Measurements from ENCODE around the gene FPGS.
A peak's percentile ranks its signal among the peaks of the same experiment; 100 is the strongest.

The FPGS gene

DNA sequence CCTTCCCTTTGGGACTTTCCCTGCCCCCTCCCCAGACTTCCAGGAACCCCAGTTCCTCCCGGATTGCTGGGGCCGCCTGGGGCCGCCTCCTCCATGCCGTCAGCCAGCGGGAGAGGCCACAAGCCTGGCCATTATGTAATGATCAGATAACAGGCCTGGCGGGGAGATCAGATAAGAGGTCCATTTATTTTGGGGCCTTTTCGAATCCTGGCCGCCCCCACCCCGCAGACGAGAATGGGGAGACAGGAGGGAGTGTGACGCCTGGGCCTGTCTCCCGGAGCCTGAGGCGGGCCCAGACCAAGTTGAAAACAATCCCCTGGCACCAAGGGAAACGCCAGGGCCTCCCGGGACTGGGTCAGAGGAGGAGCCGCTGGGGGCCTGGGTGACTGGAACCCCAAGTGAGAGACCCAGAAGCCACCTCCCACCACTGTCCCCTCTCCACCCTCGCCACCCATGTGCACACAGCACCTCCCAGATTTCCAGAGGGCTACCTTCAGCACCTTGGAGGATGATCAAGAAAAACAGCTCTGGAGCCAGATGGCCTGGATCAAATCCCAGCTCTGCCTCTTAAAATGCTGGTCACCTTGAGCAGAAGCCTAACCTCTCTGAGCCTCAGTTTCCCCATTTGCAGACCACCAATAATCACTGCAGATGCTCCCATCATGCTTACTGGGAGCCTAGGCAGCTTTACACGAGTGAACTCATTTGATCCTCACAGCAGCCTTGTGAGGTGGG, 43.9 kb downstream of the FPGS start:
- DNase-seq, result no peak

DNA sequence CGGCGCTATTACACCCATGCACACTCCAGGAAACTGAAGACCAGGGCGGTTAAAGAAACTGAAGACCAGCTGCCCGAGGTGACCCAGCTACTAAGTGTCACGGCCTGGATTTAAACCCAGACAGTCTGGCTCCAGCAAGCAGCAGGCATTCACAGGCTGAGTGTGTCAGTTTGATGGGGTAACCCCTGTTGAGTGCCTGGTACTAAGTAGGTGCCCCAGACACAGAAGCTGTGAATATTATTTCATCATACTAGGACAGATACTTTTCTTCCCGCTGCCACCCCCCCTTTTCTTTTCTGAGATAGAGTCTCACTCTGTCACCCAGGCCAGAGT, 44.5 kb downstream of the FPGS start:
- Mint-ChIP-seq H3K4me1 (peaks cover 6% of the 10 kb centered on the region), H3K9me3 (peaks cover 9% of the 10 kb centered on the region), H3K36me3 (ENCODE audit: low read depth) (peaks cover 33% of the 10 kb centered on the region), H3K27me3 (no peaks in the 10 kb centered on the region), H3K4me3 (no peak overlapping the region), H3K27ac (no peak overlapping the region)
- ATAC-seq (no peak), DNase-seq (no peak)

More for the DNA sequence above, 43.9 kb downstream of the FPGS start:
- Mint-ChIP-seq H3K36me3 (ENCODE audit: low read depth) (peaks cover 34% of the 10 kb centered on the region), H3K27me3 (no peaks in the 10 kb centered on the region), H3K4me1 (peaks cover under 1% of the 10 kb centered on the region), H3K4me3 (no peak overlapping the region), H3K27ac (no peak overlapping the region), H3K9me3 (peaks cover 9% of the 10 kb centered on the region)
- ATAC-seq, result no peak

- H3K4me1 Mint-ChIP-seq, result peaks cover 12% of the 10 kb centered on the region
- H3K27me3 Mint-ChIP-seq, result no peaks in the 10 kb centered on the region
- DNase-seq (no peak), ATAC-seq (no peak)
- H3K36me3 Mint-ChIP-seq (ENCODE audit: low read depth), result peaks cover 35% of the 10 kb centered on the region
- no peak overlapping the region for H3K4me3 Mint-ChIP-seq
- H3K9me3 Mint-ChIP-seq, result peaks cover 9% of the 10 kb centered on the region
- H3K27ac Mint-ChIP-seq, result no peak overlapping the region
Observed at GRCh38 chr9:127847833-127848755, 45.4 kb downstream of the FPGS start.

DNA sequence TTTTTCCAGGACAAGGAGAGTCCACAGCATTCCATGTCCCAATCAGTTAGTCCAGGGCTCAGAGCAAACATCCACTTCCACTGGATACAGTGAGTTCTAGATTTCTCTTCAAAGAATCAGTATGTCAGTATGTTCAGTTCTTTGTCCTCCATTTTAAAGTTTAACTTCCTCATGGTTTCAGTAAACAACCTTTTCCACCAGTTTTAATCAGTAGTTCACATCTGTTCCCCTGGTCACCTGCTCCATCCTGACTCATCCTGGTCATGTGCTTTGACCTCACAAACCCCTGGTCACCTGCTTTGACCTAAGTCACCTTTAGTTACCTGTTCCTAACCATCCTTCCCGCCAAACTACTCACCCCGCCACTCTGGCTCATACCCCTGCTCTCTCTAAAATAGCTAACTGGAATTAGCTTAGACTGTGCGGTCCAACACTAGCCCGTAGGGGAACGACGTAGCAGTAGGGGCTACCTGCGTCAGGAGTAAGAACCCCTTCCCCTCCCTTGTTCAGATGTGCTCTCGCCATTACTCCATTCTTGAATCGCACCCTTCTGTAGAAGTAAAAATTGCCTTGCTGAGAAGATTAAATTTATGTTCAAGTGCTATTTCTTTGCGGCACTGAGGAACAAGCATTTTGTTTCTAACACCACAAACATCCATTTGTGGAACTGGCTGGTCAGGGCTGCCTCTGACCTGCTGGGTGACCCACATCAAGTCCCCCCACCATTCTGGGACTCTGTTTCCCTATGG, 46.2 kb downstream of the FPGS start:
- H3K9me3 Mint-ChIP-seq, result peaks cover 9% of the 10 kb centered on the region
- peaks cover 35% of the 10 kb centered on the region for H3K36me3 Mint-ChIP-seq (ENCODE audit: low read depth)
- no peaks in the 10 kb centered on the region for H3K27me3 Mint-ChIP-seq
- ATAC-seq (no peak), DNase-seq (no peak)
- H3K27ac Mint-ChIP-seq, result no peak overlapping the region
- peaks cover 15% of the 10 kb centered on the region for H3K4me1 Mint-ChIP-seq
- no peak overlapping the region for H3K4me3 Mint-ChIP-seq

DNA sequence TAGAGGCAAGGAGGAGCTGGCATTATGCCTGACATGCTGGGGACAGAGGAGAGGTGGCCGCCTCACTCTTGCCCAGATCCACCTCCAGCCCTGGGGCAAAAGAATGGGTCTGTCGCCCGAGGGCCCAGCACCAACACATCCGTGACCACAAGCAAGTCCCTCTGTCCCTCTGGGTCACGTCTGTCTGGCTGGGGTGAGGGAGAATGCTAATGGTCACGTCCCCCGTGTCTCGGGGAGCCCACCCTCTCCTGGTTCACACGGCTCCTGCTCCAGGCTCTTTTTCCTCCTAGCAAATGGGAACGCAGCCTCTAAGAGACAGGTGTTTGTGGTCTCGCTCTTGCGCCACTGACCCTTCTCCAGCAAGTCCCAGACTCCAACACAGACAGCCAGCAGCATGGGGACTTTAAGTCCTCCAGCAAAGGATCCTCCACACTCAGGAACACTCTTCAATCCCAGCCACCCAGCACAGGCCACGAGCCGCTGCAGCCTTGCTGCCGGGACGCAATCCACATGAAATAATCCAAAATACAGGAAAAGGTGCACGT, 47.7 kb downstream of the FPGS start:
- Mint-ChIP-seq H3K36me3 (ENCODE audit: low read depth) (peaks cover 35% of the 10 kb centered on the region), H3K27me3 (no peaks in the 10 kb centered on the region), H3K9me3 (peaks cover 9% of the 10 kb centered on the region), H3K27ac (no peak overlapping the region), H3K4me3 (no peak overlapping the region), H3K4me1 (peaks cover 22% of the 10 kb centered on the region)
- no peak for ATAC-seq
- no peak for DNase-seq

DNA sequence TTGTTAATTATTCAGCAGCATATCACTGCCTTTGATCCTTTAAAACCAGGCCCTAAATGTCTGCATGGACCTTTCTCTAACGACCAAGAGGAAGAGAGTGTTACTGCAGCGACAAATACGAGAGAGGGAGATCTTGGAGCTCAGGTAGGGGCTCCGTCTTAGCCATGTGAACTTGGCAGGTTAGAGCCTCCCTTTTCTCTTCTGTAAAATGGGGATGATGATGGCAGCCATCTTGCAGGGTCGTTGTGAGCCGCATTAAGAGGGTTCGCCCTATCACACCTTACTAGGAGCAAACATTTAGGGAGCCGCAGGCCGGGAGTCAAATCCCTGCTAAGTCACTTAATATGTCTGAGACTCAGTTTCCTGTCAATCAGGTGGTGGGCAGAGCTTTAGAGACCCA, 50.1 kb downstream of the FPGS start:
- H3K36me3 Mint-ChIP-seq (ENCODE audit: low read depth), result peaks cover 35% of the 10 kb centered on the region
- no peaks in the 10 kb centered on the region for H3K27me3 Mint-ChIP-seq
- DNase-seq (no peak), ATAC-seq (no peak)
- H3K9me3 Mint-ChIP-seq, result peaks cover 9% of the 10 kb centered on the region
- peaks cover 30% of the 10 kb centered on the region for H3K4me1 Mint-ChIP-seq
- peak overlapping the region; percentile 88 for H3K4me3 Mint-ChIP-seq
- peak overlapping the region; percentile 11 for H3K27ac Mint-ChIP-seq

DNA sequence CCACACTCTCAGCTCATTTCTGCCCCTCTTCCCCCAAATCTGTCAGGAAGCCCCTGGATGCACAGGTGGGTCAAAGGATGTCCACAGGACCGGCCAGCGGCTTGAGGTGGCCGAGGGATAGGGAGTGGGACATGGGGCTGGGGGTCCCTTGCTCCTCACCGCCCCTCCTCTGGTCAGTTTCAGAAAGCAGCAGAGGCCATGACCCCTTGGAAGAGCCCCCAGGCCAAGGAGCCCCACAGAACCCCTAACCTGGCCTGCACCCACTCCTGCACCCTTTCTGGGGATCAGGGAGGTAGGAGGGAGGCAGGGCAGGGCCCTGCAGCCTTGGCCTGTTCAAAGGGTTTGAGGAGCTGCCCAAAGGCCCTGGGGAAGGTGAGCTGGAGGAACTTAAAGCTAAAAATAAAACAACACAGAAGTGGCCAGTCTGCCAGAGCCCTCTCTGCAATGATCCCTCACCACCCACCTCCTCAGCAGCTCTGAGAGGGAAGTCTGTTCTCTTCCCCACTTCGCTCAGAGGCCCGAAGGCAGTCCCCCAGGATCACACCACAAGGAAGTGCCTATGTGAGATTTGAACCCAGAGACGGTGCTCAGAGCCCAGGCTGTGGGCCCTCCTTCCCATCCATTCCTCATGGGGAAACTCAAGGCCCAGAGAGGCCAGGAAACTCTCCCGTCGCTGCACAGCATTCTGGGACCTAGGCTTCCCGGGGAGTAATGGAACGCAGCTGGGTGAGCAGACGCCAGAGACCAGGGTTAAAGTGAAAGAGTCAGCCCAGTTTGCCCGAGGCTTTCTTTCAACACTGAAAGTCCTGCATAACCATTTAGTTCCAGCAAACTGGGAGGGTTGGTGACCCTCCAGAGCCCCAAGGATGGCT, 50.9 kb downstream of the FPGS start:
- Mint-ChIP-seq H3K27ac (peak overlapping the region; percentile 85), H3K9me3 (peaks cover 9% of the 10 kb centered on the region), H3K4me1 (peaks cover 30% of the 10 kb centered on the region), H3K36me3 (ENCODE audit: low read depth) (peaks cover 29% of the 10 kb centered on the region), H3K4me3 (peak overlapping the region; percentile 88), H3K27me3 (no peaks in the 10 kb centered on the region)
- ATAC-seq (no peak), DNase-seq (no peak)

DNA sequence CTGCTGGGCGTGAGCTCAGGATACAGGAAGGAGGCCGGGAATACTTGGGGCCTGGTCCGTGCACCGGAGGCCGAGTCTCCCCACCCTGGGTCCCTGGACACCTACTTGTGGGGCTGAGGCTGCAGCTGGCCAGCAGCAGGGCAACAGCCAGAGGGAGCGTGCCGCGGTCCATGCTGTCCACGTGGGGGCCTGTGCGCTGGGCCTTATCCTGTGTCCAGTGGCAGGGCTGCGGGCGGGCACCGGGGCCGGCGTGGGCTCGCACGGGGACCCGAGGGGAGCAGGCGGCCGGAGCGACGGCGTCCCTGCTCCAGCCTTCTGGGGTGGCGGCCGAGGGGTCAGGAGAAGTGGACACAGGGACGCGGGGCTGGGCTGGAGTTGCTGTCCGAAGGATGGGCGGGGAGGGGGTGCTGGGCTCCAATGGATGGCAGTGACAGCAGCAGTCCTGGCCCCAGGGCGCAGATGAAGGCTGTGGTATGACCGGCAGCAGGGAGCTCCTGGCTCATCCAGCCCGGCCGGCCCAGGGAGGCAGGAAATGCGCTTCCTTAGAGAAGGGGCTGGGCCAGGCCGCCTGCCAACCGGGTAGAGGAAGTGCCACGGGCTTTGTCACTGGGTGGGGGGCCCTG, 51.6 kb downstream of the FPGS start, which contains the start of gene ENG:
Gene ENG, minus strand, starts transcription at position 475 of the 623 bp plus-strand sequence. Its CDS starts 303 bp downstream, at position 172.
- Mint-ChIP-seq H3K4me1 (peaks cover 32% of the 10 kb centered on the region), H3K27me3 (no peaks in the 10 kb centered on the region), H3K4me3 (peak within 1 kb of the TSS; percentile 88), H3K36me3 (ENCODE audit: low read depth) (peaks cover 21% of the 10 kb centered on the region), H3K27ac (peak within 1 kb of the TSS; percentile 85), H3K9me3 (peaks cover 3% of the 10 kb centered on the region)
- DNase-seq, result peak; percentile 41
- peak; percentile 62 for ATAC-seq

DNA sequence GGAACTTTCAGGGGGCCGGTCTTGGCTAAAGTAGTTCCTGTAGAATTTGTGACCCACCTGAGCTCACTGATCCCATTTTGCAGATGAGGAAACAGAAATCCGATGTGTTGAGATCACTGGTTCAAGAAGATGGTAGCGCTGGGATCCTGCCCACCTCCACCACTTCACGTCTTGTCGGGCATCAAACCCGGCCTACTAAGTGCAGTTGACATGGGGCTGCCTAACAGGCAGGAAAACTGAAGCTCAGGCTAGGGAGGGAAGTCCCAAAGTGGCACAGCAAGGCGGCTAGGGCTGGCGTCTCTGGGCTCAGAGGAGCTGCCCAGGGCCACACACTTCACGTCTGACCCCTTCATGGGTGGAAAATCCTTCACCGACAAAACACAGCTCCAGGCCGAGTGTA, 52.3 kb downstream of the FPGS start:
- ATAC-seq, result no peak
- Mint-ChIP-seq H3K27ac (peak overlapping the region; percentile 27), H3K4me3 (peak overlapping the region; percentile 54), H3K9me3 (no peaks in the 10 kb centered on the region), H3K27me3 (no peaks in the 10 kb centered on the region), H3K36me3 (ENCODE audit: low read depth) (peaks cover 16% of the 10 kb centered on the region), H3K4me1 (peaks cover 32% of the 10 kb centered on the region)
- no peak for DNase-seq

GRCh38 chr9:127855522-127855921, 52.8 kb downstream of the FPGS start:
- ATAC-seq (no peak), DNase-seq (no peak)
- Mint-ChIP-seq H3K27ac (peak overlapping the region; percentile 37), H3K27me3 (no peaks in the 10 kb centered on the region), H3K9me3 (no peaks in the 10 kb centered on the region), H3K4me3 (peak overlapping the region; percentile 54), H3K4me1 (peaks cover 32% of the 10 kb centered on the region), H3K36me3 (ENCODE audit: low read depth) (peaks cover 12% of the 10 kb centered on the region)

GRCh38 chr9:127856094-127856728, 53.5 kb downstream of the FPGS start:
- H3K4me1 Mint-ChIP-seq, result peaks cover 39% of the 10 kb centered on the region
- ATAC-seq (no peak), DNase-seq (no peak)
- no peak overlapping the region for H3K27ac Mint-ChIP-seq
- H3K4me3 Mint-ChIP-seq, result no peak overlapping the region
- no peaks in the 10 kb centered on the region for H3K27me3 Mint-ChIP-seq
- H3K36me3 Mint-ChIP-seq (ENCODE audit: low read depth), result peaks cover 6% of the 10 kb centered on the region
- no peaks in the 10 kb centered on the region for H3K9me3 Mint-ChIP-seq

- peaks cover 42% of the 10 kb centered on the region for H3K4me1 Mint-ChIP-seq
- DNase-seq (no peak), ATAC-seq (no peak)
- no peak overlapping the region for H3K27ac Mint-ChIP-seq
- H3K27me3 Mint-ChIP-seq, result no peaks in the 10 kb centered on the region
- no peak overlapping the region for H3K4me3 Mint-ChIP-seq
- no peaks in the 10 kb centered on the region for H3K9me3 Mint-ChIP-seq
- H3K36me3 Mint-ChIP-seq (ENCODE audit: low read depth), result peaks cover 4% of the 10 kb centered on the region
Observed at GRCh38 chr9:127856729-127857116, 54.0 kb downstream of the FPGS start.

GRCh38 chr9:127857278-127857677, 54.6 kb downstream of the FPGS start:
- no peak overlapping the region for H3K27ac Mint-ChIP-seq

More at GRCh38 chr9:127857278-127857677, 54.6 kb downstream of the FPGS start:
- DNase-seq (no peak), ATAC-seq (no peak)
- H3K9me3 Mint-ChIP-seq, result no peaks in the 10 kb centered on the region
- peaks cover under 1% of the 10 kb centered on the region for H3K36me3 Mint-ChIP-seq (ENCODE audit: low read depth)
- peaks cover 42% of the 10 kb centered on the region for H3K4me1 Mint-ChIP-seq
- no peaks in the 10 kb centered on the region for H3K27me3 Mint-ChIP-seq
- no peak overlapping the region for H3K4me3 Mint-ChIP-seq

Data from activated naive CD8-positive, alpha-beta T cell treated with anti-CD3 and anti-CD28 coated beads, Interleukin-2, amount 50 U/mL, for 24 hours (primary cell).